Measurements from ENCODE around the gene CYS1.

DNA sequence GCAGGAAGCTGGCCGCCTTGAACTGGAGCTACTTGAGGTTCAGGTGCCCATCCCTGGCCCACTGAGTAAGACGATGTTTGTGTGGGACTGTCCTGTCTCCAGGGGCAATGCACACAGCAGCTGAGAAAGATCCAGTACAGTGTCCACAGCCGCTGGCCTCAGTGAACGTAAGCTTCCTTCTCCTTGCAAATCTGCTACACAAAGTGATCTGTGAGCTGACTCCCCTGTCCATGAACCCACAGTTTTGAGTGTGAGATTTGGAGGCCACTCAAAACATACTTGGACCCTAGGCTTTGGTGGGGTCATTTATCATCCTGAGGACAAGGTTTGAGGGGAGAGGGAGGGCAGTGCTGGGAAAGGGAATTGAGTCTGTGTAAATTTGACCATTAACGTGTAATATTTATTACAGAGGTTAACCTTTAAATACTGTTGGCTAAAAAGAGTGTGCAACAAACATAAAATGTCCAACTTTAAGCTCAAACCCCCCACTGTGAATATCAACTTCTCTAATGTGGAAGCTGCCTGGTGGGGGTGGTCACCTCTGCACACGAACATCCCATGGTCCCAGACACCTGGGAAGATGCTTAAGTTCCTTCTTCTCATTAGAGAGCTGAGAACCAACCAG is 4.9 kb upstream of the CYS1 start:
- TF ChIP-seq, protein P1, sequence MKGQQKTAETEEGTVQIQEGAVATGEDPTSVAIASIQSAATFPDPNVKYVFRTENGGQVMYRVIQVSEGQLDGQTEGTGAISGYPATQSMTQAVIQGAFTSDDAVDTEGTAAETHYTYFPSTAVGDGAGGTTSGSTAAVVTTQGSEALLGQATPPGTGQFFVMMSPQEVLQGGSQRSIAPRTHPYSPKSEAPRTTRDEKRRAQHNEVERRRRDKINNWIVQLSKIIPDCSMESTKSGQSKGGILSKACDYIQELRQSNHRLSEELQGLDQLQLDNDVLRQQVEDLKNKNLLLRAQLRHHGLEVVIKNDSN (CRISPR knock-in tag; IDR thresholded peaks at IDR 0.05), result no peak
- TF ChIP-seq, protein P2, sequence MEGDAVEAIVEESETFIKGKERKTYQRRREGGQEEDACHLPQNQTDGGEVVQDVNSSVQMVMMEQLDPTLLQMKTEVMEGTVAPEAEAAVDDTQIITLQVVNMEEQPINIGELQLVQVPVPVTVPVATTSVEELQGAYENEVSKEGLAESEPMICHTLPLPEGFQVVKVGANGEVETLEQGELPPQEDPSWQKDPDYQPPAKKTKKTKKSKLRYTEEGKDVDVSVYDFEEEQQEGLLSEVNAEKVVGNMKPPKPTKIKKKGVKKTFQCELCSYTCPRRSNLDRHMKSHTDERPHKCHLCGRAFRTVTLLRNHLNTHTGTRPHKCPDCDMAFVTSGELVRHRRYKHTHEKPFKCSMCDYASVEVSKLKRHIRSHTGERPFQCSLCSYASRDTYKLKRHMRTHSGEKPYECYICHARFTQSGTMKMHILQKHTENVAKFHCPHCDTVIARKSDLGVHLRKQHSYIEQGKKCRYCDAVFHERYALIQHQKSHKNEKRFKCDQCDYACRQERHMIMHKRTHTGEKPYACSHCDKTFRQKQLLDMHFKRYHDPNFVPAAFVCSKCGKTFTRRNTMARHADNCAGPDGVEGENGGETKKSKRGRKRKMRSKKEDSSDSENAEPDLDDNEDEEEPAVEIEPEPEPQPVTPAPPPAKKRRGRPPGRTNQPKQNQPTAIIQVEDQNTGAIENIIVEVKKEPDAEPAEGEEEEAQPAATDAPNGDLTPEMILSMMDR (IDR thresholded peaks at IDR 0.05), result no peak
- TF ChIP-seq NFYB (CRISPR knock-in tag; conservative IDR thresholded peaks at IDR 0.05; ENCODE audit: low read depth) (no peak), NR2C2 (CRISPR knock-in tag; IDR thresholded peaks at IDR 0.05) (no peak)
